ENCODE measurements around the gene ULK1.

The ULK1 gene

DNA sequence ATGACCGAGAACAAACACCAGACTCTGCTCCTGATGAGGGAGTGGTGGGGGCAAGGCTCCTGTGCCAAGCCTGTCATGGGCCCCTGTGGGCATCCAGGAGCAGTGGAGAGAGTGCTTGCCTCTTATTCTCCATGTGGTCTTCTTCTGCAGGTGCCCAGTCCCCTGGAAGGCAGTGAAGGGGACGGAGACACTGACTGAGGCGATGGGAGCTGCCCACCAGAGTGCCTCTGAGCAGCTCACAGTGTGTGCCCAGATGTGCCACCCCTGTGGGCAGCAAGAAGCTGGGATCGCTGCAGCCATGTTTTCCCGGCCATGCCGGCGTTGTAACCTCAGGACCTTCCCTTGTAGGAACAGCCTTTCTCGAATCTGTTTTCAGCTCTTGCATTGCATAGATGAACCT is 49.0 kb downstream of the ULK1 start:
- H3K4me2 ChIP-seq (ENCODE audit: low read length, poor library complexity, severe bottlenecking): no peak overlapping the region
- no peak overlapping the region for H3K4me3 ChIP-seq (ENCODE audit: insufficient read depth in 1 of 2, low read depth in 1 of 2, low read length in 2 of 2)
- no peak overlapping the region for H3K27ac ChIP-seq (ENCODE audit: low read length, poor library complexity, severe bottlenecking)
- no peak overlapping the region for H2BK12ac ChIP-seq (ENCODE audit: low read length in 2 of 2)
- H3K79me1 ChIP-seq (replicated peaks; ENCODE audit: low read length, poor library complexity, severe bottlenecking): peaks cover 31% of the 10 kb centered on the region
- no peak overlapping the region for H3K9ac ChIP-seq (ENCODE audit: low read length)
- no peak overlapping the region for H3K23ac ChIP-seq (ENCODE audit: low read length in 2 of 2)
- DNase-seq: no peak
- no peak overlapping the region for H3K18ac ChIP-seq (ENCODE audit: low read depth in 1 of 2, low read length in 2 of 2)
- H2BK15ac ChIP-seq (ENCODE audit: low read depth, poor library complexity, severe bottlenecking): no peak overlapping the region
- H2AK5ac ChIP-seq (ENCODE audit: low read length, severe bottlenecking): no peak overlapping the region
- no peak overlapping the region for H4K91ac ChIP-seq (ENCODE audit: low read length)
- WGBS: over 99% methylated on average over 7 of the region's 8 CpGs
- H3K4me1 ChIP-seq (ENCODE audit: control insufficient read depth, insufficient read depth, low read depth, low read length): peaks cover 5% of the 10 kb centered on the region
- H3K14ac ChIP-seq (ENCODE audit: low read length in 2 of 2): no peak overlapping the region
- H3K36me3 ChIP-seq (ENCODE audit: control insufficient read depth in 1 of 2, insufficient read depth in 2 of 2, low read depth in 1 of 2, low read length in 2 of 2): peaks cover 52 to 55% of the 10 kb centered on the region in 2 experiments
- no peak overlapping the region for H2AFZ ChIP-seq (ENCODE audit: low read depth, low read length)
- H2BK120ac ChIP-seq (ENCODE audit: low read depth, low read length): no peak overlapping the region
- no peaks in the 10 kb centered on the region for H3K9me3 ChIP-seq (ENCODE audit: control insufficient read depth, low read length)
- H3K27me3 ChIP-seq (ENCODE audit: control insufficient read depth in 1 of 2, insufficient read depth in 1 of 2, low read length in 2 of 2): no peaks in the 10 kb centered on the region
- H4K8ac ChIP-seq (ENCODE audit: low read length): no peak overlapping the region
- H3K4ac ChIP-seq (ENCODE audit: low read depth in 1 of 2, low read length in 2 of 2): no peak overlapping the region
- no peak overlapping the region for H2BK5ac ChIP-seq (ENCODE audit: low read depth, low read length, poor library complexity, severe bottlenecking)

DNA sequence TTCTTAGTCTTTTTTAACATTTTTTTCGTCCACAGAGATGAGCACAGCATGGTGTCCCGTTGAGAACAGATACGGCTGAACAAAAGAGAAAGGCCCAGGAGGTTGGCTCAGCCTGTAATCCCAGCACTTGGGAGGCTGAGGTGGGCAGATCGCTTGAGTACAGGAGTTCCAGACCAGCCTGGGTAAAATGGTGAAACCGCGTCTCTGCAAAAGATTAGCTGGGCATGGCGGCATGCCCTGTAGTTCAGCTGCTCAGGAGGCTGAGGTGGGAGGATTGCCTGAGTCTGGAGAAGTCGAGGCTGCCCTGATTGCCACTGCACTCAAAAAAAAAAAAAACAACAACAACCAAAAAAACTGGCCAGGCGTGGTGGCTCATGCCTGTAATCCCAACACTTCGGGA is 49.5 kb downstream of the ULK1 start:
- no peak overlapping the region for H3K18ac ChIP-seq (ENCODE audit: low read depth in 1 of 2, low read length in 2 of 2)
- no peak overlapping the region for H2AK5ac ChIP-seq (ENCODE audit: low read length, severe bottlenecking)
- peaks cover 31% of the 10 kb centered on the region for H3K79me1 ChIP-seq (replicated peaks; ENCODE audit: low read length, poor library complexity, severe bottlenecking)
- no peak overlapping the region for H2BK5ac ChIP-seq (ENCODE audit: low read depth, low read length, poor library complexity, severe bottlenecking)
- H3K14ac ChIP-seq (ENCODE audit: low read length in 2 of 2): no peak overlapping the region
- no peaks in the 10 kb centered on the region for H3K27me3 ChIP-seq (ENCODE audit: control insufficient read depth in 1 of 2, insufficient read depth in 1 of 2, low read length in 2 of 2)
- no peak overlapping the region for H3K23ac ChIP-seq (ENCODE audit: low read length in 2 of 2)
- no peak overlapping the region for H3K27ac ChIP-seq (ENCODE audit: low read length, poor library complexity, severe bottlenecking)
- no peak overlapping the region for H2BK15ac ChIP-seq (ENCODE audit: low read depth, poor library complexity, severe bottlenecking)
- H3K4me1 ChIP-seq (ENCODE audit: control insufficient read depth, insufficient read depth, low read depth, low read length): peaks cover 5% of the 10 kb centered on the region
- 100% methylated on average over 10 of the region's 10 CpGs for WGBS
- H2BK12ac ChIP-seq (ENCODE audit: low read length in 2 of 2): no peak overlapping the region
- no peak overlapping the region for H3K4me2 ChIP-seq (ENCODE audit: low read length, poor library complexity, severe bottlenecking)
- no peak overlapping the region for H2BK120ac ChIP-seq (ENCODE audit: low read depth, low read length)
- no peak overlapping the region for H4K91ac ChIP-seq (ENCODE audit: low read length)
- H3K9ac ChIP-seq (ENCODE audit: low read length): no peak overlapping the region
- H3K4ac ChIP-seq (ENCODE audit: low read depth in 1 of 2, low read length in 2 of 2): no peak overlapping the region
- no peak for DNase-seq
- H2AFZ ChIP-seq (ENCODE audit: low read depth, low read length): no peak overlapping the region
- H3K36me3 ChIP-seq (ENCODE audit: control insufficient read depth in 1 of 2, insufficient read depth in 2 of 2, low read depth in 1 of 2, low read length in 2 of 2): peaks cover 50 to 54% of the 10 kb centered on the region in 2 experiments
- no peak overlapping the region for H4K8ac ChIP-seq (ENCODE audit: low read length)
- no peak overlapping the region for H3K4me3 ChIP-seq (ENCODE audit: insufficient read depth in 1 of 2, low read depth in 1 of 2, low read length in 2 of 2)
- no peaks in the 10 kb centered on the region for H3K9me3 ChIP-seq (ENCODE audit: control insufficient read depth, low read length)

DNA sequence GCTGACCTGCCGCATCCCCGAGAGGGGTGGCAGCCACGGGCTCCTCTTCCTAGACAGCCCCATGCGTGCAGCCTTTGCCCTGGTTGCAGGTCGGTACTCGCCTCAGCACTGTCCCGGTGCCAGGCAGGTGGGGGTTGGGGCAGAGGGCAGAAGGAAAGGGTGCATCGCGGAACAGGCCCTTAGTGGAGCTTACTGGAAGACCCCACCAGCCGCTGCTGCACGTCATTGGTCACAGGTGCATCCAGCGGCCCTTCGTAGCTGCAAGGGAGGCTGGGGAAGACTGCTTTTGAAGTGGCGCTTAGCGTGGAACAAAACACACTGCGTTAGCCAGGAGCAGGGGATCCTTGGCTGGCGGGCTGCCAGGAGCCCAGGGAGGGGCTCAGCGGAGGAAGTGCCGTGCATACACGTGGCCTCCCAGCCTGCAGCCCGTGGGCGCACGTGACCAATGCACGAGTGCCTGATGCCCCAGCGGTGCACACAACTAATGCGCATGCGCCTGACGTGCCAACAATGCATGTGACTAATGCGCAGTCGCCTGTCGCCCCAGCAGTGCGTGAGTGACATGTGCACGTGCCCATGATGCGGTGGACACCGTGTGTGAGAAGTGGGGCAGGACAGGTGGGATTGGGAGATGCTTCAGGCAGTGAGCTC is 50.3 kb downstream of the ULK1 start:
- no peak overlapping the region for H3K27ac ChIP-seq (ENCODE audit: low read length, poor library complexity, severe bottlenecking)
- H3K79me1 ChIP-seq (replicated peaks; ENCODE audit: low read length, poor library complexity, severe bottlenecking): peaks cover 26% of the 10 kb centered on the region
- H3K18ac ChIP-seq (ENCODE audit: low read depth in 1 of 2, low read length in 2 of 2): no peak overlapping the region
- H3K36me3 ChIP-seq (ENCODE audit: control insufficient read depth in 1 of 2, insufficient read depth in 2 of 2, low read depth in 1 of 2, low read length in 2 of 2): peaks cover 45 to 46% of the 10 kb centered on the region in 2 experiments
- H2BK120ac ChIP-seq (ENCODE audit: low read depth, low read length): no peak overlapping the region
- no peak overlapping the region for H3K14ac ChIP-seq (ENCODE audit: low read length in 2 of 2)
- no peak overlapping the region for H4K8ac ChIP-seq (ENCODE audit: low read length)
- H2BK15ac ChIP-seq (ENCODE audit: low read depth, poor library complexity, severe bottlenecking): no peak overlapping the region
- H3K4me1 ChIP-seq (ENCODE audit: control insufficient read depth, insufficient read depth, low read depth, low read length): peaks cover 9% of the 10 kb centered on the region
- no peaks in the 10 kb centered on the region for H3K27me3 ChIP-seq (ENCODE audit: control insufficient read depth in 1 of 2, insufficient read depth in 1 of 2, low read length in 2 of 2)
- no peak overlapping the region for H2AK5ac ChIP-seq (ENCODE audit: low read length, severe bottlenecking)
- H2BK5ac ChIP-seq (ENCODE audit: low read depth, low read length, poor library complexity, severe bottlenecking): no peak overlapping the region
- H4K91ac ChIP-seq (ENCODE audit: low read length): peak overlapping the region; percentile 70
- WGBS: 95% methylated on average over 35 of the region's 35 CpGs
- no peak overlapping the region for H3K4ac ChIP-seq (ENCODE audit: low read depth in 1 of 2, low read length in 2 of 2)
- H3K9me3 ChIP-seq (ENCODE audit: control insufficient read depth, low read length): no peaks in the 10 kb centered on the region
- no peak overlapping the region for H2BK12ac ChIP-seq (ENCODE audit: low read length in 2 of 2)
- H3K9ac ChIP-seq (ENCODE audit: low read length): no peak overlapping the region
- H3K23ac ChIP-seq (ENCODE audit: low read length in 2 of 2): no peak overlapping the region
- no peak overlapping the region for H3K4me3 ChIP-seq (ENCODE audit: insufficient read depth in 1 of 2, low read depth in 1 of 2, low read length in 2 of 2)
- no peak for DNase-seq
- no peak overlapping the region for H3K4me2 ChIP-seq (ENCODE audit: low read length, poor library complexity, severe bottlenecking)
- H2AFZ ChIP-seq (ENCODE audit: low read depth, low read length): no peak overlapping the region

DNA sequence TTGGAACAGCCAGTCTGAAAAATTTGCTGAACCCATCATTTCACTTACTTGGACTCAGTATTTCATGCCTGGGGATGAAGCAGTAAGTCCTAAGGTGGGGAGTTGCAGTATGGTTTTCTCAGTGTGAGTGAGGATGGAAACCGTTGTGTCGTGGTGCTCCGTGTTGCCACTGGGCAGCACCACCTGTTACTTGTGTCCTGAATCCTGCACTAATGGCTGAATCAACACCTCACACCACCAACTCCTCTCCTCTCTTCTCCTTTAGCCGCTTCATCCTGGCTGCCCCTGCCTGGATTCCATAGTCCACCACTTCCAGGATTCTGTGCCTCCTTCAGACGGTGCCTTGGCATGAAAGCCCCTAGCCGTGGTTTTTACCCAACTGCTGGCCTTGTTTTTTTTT is 52.3 kb downstream of the ULK1 start:
- Histone ChIP-seq H3K9me3 (ENCODE audit: control insufficient read depth, low read length) (no peaks in the 10 kb centered on the region), H2AK5ac (ENCODE audit: low read length, severe bottlenecking) (no peak overlapping the region), H3K4ac (ENCODE audit: low read depth in 1 of 2, low read length in 2 of 2) (no peak overlapping the region), H3K27me3 (ENCODE audit: control insufficient read depth in 1 of 2, insufficient read depth in 1 of 2, low read length in 2 of 2) (no peaks in the 10 kb centered on the region), H3K4me1 (ENCODE audit: control insufficient read depth, insufficient read depth, low read depth, low read length) (peaks cover 13% of the 10 kb centered on the region), H3K14ac (ENCODE audit: low read length in 2 of 2) (no peak overlapping the region), H3K9ac (ENCODE audit: low read length) (no peak overlapping the region), H2BK5ac (ENCODE audit: low read depth, low read length, poor library complexity, severe bottlenecking) (no peak overlapping the region), H2BK15ac (ENCODE audit: low read depth, poor library complexity, severe bottlenecking) (no peak overlapping the region), H3K27ac (ENCODE audit: low read length, poor library complexity, severe bottlenecking) (no peak overlapping the region), H4K91ac (ENCODE audit: low read length) (no peak overlapping the region), H3K4me3 (ENCODE audit: insufficient read depth in 1 of 2, low read depth in 1 of 2, low read length in 2 of 2) (no peak overlapping the region), H3K23ac (ENCODE audit: low read length in 2 of 2) (no peak overlapping the region), H2AFZ (ENCODE audit: low read depth, low read length) (no peak overlapping the region), H3K4me2 (ENCODE audit: low read length, poor library complexity, severe bottlenecking) (no peak overlapping the region), H2BK12ac (ENCODE audit: low read length in 2 of 2) (no peak overlapping the region), H3K18ac (ENCODE audit: low read depth in 1 of 2, low read length in 2 of 2) (no peak overlapping the region), H3K79me1 (replicated peaks; ENCODE audit: low read length, poor library complexity, severe bottlenecking) (peaks cover 22% of the 10 kb centered on the region), H3K36me3 (ENCODE audit: control insufficient read depth in 1 of 2, insufficient read depth in 2 of 2, low read depth in 1 of 2, low read length in 2 of 2) (peaks cover 29 to 32% of the 10 kb centered on the region in 2 experiments), H4K8ac (ENCODE audit: low read length) (no peak overlapping the region), H2BK120ac (ENCODE audit: low read depth, low read length) (no peak overlapping the region)
- 94% methylated on average over 6 of the region's 6 CpGs for whole genome bisulfite sequencing
- no peak for DNase-seq

Measured in mesenchymal stem cell (in vitro differentiated cells and primary cell).